GM21619 (cell line): ENCODE measurements around the gene ZNF775.

Experiments used
- ATAC-seq: cut with Tn5 transposase; IDR thresholded peaks from one replicate; pipeline ENCODE4 v1.9.1; 2021; ENCODE audit not compliant: unreplicated experiment

The ZNF775 gene

DNA sequence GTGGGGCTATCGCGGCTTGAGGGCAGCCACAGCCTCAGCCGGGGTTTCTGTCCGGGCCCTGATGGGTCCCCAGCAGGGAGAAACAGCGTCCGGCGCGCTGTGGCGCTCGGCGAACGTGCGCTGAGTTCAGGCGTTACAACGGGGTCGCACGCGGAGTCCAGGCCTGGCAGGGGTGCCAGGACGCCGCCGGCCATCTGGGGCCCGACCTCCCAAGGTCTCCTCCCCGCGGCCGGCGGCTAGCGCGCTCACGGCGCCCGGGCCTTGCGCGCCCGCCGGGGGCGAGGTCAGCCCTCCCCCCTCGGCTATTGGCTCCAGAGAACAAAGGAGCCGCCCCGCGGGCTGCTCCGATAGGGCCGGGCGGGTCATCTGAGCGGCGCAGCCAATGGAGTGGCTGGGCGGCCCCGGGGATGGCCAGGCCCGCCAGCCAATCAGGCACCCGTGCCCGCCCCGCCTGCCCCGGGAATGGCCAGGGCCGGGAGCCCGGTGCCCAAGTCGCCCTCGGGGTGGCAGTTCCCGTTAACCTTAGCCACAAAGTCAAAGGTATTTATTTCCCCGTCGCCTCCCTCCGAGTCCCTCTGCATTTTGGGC, at the start of gene ZNF775:
Gene ZNF775 (plus strand): TSS at position 478 of the 588 bp plus-strand sequence. CDS start 9,141 bp downstream, outside the sequence.
- peak; percentile 68 for ATAC-seq

DNA sequence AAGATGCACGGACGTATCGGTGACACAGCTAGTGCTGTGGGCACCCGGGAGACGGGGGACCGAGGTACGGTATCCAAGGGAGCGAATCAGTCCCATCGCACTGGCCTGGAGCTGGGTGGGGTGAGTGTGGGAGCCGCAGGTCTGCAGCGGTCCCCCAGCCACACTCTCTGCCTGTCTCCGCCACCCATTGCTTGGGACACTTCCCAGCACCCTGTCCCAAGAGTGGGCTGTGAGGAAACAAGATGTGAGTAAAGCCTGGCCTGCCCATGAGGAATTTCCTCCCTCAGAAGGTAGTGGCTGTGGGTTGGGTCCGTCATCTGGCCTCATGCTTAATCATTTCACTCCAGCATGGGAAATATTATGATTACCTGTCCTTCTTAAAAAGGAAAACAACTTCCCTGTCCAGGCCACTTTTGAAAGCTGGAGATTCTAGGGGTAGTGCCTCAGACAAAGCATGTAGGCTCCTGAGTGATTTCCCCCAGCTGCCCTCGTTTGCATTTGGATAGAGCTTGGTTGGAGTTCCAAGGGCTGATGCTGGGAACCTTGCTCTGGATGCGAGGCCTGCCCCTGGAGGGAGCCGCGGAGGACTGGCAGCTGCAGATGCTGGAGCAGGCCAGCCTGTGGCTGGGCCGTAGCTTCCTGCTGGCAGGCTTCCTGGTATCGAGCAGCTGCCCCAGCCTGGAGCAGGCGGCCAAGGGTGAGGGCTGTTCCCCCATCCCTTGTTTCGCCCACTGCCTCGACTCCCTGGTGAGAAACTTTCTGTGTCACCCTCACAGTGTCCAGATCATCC, 49.6 kb upstream of the ZNF775 start:
- ATAC-seq, result no peak

DNA sequence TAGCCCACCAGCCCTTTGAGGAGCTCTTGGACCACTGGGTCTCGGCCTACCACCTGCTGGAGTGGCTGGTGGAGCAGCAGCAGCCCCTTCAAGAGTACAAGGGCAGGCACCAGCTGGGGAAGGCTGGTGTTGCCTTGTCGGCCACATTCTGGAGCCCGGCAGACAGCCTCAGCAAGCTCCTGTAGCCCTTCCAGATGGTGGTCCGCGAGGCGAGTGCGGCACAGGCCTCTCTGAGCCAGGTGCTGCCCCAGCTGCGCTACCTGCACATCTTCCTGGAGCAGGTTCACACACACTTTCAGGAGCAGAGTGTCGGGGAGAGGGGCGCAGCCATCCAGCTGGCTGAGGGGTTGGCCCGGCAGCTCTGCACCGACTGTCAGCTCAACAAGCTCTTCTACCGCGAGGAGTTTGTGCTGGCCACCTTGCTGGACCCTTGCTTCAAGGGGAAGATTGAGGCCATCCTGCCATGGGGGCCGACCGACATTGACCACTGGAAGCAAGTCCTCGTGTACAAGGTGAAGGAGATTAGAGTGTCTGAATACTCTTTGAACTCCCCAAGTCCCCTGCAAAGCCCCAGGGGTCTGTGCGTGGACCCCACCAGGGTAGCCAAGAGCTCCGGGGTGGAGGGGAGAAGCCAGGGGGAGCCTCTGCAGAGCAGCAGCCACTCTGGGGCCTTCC, 48.8 kb upstream of the ZNF775 start:
- no peak for ATAC-seq

DNA sequence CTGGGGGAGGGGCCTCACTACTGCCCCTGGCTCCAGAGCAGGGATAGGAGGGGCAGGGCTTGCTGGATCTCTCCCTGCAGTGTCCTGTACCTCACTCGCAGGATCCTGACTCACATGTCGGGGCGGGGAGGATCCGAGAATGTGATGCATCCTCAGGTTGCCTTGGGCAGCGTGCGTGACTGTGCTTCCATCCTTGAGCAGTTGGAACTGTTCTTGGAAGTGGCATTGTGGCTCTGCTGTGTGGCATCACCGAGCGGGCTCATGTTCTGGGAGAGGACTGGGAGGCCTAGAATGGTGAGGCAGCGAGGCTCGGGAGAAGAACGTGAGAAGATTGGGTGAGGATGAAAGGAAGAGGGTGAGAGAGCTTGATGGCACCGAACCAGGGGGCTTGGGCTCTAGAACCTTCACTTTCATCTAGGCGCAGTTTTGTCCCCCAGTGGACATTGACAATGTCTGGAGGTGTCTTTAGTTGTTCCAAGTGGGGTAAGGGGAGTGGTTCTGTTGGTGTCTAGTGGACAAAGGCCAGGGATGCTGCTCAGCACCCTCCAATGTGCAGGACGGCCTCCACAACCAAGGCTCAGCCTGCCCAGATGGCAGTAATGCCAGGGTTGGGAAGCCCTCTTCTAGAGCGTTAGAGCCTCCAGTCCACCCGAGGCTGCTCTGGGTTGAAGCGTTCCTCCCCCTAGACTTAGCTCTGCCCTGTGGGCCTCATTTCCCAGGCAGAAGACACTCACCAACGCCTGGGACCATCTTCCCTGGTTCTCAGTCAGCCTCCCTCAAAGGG, 46.1 kb upstream of the ZNF775 start:
- no peak for ATAC-seq

DNA sequence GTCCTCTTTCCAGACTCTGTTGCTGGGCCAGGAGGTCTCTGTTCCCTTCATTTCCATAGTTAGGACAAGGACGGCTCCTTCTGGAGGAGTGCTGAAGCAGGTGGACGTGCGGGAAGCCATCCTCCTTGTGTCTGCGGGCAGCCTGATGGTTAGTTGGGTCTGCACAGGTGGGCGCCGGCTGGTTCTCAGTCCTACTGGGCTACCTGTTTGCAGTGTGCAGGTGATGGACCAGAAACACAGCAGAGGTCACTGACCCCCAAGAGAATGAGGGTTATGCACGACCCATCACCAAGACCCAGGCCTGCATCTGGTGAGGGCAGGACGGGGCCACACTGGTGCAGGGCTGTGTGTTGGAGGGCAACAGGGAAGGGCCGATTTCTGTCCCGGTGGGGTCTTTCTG, 45.5 kb upstream of the ZNF775 start:
- ATAC-seq, result no peak

DNA sequence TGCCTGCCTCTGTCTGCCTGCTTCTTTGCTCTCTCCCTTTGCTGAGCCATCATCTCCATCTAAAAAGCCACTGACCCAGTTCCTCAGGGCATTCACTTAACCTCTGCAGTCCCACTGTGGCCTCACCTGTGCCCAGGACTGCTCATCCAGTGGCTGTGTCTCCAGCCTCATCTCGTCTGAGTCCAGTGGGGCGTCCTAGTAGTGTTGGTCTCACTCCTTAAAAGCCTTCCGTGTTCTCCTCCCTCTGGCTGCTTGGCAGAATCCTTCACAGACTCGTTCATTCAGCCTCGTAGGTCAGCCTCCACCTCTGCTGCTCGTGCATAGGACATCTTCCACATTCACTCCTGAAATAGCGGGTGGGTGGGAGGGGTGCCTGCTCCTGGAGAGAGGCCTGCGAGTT, 45.0 kb upstream of the ZNF775 start:
- no peak for ATAC-seq

DNA sequence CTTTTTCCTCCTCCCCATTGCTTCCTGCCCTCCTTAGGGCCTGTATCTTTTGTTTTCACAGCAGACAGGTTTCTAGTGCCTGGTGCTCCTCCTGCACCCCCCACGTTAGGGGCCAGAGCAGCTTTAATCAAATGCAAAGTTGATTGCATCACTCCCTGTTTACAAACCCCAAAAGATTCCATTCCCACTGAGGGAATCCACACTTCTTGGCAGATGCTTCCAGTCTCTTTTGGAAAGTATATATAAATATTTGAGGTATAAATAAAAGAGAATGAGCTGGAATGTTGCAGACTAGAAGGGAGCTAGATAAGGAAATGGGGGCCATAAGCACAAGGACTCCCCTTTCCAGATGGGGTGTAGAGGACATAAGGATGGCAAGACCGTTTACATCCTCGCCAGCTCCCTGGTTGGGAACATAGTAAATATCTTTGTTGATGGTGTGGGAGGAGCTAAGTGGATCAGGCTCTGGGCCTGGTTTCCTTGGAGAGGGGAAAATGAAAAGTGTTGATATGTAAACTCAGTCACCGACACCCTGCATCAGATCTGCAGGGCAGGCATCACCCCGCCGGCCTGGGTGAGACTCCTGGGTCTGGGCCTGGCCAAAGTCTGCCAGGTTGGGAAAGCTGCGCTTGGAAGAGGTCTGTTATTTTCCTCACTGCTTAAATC, 43.9 kb upstream of the ZNF775 start:
- ATAC-seq, result no peak

DNA sequence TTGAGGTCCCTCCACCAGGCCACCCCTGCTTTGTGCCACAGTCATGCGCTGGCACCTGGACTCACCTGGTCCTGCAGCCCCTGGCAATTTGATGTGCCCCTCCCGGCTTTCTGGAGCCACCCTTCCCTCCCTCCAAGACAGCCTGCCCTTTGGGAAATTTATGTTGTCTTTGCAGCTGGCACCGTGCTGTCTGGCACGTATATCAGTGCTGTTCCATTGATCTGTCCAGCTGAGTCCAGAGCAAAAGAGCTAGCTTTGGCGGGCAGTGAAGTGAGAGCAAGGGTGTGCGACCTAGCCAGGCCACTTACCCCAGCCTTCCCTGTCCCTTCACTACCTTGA, 43.4 kb upstream of the ZNF775 start:
- ATAC-seq, result no peak

DNA sequence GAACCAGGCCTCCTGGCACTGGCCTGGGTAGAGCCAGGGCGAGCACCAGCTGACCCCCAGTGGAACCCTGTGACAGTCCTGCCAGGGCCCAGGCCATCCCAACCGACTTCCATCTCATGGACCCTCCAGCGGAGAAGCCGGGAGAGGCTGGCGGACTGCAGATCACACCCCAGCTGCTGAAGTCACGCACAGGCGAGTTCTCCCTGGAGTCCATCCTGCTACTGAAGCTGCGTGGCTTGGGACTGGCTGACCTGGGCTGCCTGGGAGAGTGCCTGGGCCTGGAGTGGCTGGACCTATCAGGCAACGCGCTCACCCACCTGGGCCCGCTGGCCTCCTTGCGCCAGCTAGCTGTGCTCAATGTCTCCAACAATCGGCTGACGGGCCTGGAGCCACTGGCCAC, 42.4 kb upstream of the ZNF775 start:
- no peak for ATAC-seq

DNA sequence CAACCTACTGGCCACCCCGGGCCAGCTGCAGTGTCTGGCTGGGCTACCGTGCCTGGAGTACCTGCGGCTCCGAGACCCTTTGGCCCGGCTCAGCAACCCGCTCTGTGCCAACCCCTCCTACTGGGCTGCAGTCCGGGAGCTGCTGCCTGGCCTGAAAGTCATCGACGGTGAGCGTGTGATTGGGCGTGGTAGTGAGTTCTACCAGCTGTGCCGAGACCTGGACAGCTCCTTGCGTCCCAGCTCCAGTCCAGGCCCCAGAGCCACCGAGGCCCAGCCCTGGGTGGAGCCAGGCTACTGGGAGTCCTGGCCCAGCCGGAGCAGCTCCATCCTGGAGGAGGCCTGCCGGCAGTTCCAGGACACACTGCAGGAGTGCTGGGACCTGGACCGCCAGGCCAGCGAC, 42.0 kb upstream of the ZNF775 start:
- ATAC-seq, result no peak

DNA sequence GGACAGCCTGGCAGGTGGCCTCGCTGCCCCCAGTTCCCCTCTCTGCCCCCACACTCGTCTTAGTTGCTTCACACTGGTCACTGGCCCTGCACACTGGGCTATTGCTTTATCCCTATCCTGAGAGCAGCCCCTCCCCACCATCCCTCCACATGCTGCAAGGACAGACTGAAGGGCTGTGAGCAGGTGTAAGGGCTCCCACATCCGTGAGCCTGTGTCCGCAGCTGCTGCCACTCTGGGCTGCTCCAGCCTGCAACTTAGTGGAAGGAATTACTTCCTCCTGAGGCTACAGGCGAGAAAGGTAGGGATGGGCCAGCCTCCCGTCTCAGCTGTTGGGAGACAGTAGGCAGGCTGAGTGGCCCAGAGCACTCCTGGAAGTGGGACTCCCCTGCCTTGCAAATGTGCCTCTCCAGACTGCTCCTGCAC, 41.5 kb upstream of the ZNF775 start:
- no peak for ATAC-seq

DNA sequence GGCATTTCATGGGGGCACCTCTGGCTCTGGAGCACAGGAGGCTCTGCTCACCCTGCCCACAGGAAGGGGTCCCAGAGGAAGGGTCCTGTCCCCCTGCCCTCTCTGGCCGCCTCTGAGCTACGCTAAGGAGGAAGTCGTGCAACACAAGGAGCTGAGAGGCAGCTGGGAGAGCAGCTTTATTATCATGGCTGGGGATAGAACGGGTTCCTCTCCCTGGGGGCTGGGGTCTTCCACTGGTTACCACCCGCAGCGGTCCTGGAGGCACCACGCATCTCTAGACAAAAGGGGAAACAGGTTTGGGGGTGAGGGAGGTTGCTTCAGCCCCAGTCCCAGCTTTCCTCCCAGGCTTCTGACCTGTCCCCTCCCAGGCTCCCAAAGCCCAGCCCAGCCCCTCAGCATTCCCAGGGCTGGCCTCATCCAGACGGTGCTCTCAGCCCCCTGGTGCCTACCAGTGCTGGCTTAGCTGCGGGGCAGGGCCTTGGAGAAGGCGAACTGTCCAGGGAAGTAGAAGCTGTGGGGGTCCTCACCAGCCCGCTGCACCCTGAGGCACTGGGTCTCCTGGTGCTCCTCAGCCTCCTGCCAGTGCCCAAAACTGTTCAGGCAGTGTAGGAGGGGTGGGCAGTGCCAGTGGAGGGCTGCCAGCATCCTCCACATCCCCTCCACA, 40.8 kb upstream of the ZNF775 start:
- no peak for ATAC-seq

DNA sequence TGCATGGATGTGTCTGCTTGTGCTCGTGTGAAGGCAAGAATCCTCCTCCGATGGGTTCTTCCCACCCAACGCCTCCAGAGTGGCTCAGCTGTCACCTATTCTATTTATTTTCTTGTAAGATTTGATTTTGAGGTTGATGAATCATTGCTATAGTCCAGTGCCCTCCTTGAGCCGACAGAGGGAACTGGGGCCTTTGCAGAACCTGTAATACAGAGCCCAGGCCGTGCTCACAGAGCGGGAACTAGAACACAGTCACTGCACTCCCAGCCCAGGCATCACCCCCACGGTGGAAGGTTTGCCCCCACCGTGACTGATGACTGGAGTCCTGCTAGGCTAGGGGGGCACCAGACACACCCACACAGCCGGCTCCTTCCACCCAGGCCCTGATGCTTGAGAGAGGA, 39.7 kb upstream of the ZNF775 start:
- ATAC-seq, result no peak

DNA sequence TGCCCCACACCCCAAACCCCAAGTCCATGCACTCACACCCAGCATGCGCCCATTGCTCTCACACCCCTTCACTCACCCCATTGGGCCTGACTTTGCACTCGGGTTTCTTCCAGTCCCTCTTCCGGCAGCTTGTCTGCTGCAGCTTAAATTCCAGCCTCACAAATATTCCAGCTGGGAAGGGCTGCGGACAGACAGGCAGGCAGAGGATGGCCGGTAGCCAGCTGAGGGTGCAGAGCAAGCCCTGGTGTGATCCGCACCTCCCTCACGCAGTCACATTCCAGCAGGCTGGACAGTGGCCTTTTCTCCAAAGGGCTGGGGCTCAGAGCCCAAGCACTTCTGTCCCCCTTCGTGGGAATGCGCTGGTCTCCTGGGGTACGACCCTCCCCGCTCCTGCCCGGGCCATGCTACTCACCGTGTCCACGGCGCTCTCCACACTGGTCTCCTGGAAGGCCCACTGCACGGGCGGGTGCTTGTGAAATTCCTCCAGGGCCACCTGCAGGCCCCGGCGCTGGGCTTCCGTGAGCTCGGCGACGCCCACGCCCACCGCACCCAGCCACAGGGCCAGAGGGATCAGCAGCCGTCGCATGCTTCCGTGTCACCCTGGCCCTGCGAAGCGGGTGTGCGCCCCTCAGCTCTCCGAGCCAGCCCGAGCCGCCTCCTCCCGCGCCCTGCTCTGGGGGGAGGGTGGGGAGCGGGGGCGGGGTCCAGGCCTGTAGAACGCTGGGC, 38.9 kb upstream of the ZNF775 start:
- no peak for ATAC-seq

DNA sequence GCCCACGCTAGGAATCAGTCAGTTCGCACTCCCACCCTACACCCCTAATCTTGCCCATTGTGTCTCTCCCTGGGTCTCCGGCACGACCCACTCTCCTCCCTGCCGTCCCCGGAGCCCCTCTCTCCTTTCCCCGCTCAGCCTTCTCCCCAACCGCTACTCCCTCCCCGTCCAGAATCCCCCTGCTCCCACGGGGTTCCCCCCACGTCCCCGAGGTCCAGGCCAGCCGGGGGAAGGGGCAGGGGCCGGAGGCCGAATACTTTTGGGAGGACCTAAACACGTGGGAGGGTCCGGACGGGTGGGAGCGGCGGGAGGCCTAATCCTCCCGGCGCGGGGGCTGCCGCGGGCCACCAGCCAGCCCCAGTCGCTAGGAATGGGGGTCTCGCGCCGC, 38.3 kb upstream of the ZNF775 start:
- no peak for ATAC-seq

DNA sequence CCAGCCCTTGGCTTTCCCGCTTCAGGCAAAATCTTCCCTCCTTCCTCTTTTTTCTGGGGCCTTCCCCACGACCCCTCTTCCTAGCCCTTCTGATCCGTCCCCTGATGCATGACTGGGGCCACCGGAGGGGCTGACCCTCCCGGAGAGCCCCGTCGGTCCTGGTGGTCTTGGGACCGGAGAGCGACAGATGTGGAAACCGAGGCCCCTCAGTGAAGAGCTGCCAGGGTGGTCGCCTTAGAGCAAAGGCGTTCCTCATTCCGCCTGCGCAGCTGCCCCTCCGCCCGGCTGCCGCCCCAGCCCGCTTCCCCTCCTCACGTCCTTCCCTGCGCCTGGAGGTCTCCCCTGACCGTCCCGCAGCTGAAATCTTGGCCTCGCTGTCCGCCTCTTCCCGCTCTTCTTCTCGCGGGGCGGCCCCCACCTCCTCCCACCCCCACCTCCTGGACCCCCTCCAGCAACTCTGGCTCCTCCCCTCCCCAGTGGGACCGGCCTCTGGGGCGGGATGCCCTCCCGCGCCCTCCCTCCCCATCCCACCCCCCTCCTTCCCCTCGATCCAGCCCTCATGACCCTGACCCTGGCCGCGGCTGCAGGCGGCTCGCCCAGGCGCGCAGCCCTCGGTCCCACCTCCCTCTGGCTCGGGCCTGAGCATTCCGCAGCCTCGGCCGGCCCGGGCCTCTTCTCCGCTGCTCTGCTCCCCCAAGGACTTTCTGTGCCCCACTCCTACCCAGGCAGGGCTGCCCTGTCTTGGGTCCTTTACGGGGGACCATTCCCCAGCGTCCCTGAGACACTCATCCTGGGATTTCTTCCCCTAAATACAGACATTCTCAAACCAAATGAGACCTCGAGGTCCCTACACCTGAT, 37.6 kb upstream of the ZNF775 start, which contains the start of gene RARRES2:
Gene RARRES2 (minus strand): TSS at position 367 of the 858 bp plus-strand sequence. CDS start 1,020 bp downstream, outside the sequence.
- ATAC-seq, result no peak

DNA sequence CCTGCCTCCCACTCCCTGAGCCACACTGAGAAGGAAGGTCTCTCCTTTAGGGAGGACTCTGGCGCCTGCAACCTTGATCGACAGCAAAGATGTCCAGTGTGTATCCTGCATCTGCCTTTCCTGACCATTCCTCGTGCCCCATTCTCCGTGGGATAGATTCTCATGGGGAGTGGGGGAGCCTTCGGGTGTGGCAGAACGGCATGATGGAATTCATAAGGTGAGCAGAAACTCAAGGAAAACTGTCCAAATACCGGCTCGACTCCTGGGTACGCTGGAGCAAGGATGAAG, 37.1 kb upstream of the ZNF775 start:
- ATAC-seq, result no peak

DNA sequence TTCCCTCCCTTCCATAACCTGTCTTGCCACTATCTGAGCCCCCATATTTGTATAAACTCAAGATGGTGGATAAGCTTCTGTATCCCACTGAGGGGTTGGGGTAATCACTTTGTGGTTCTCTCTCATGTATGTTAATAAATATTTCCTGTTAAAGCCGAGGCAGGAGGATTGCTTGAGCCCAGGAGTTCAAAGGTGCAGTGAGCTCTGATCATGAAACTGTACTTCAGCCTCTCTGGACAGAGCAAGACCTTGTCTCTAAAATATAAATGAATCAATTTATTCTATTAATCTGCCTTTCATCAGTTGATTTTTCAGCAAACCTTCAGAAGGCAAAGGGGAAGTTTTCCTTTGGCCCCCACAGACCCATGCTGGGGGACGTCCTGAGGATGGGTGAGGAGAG, 35.9 kb upstream of the ZNF775 start:
- ATAC-seq, result no peak

DNA sequence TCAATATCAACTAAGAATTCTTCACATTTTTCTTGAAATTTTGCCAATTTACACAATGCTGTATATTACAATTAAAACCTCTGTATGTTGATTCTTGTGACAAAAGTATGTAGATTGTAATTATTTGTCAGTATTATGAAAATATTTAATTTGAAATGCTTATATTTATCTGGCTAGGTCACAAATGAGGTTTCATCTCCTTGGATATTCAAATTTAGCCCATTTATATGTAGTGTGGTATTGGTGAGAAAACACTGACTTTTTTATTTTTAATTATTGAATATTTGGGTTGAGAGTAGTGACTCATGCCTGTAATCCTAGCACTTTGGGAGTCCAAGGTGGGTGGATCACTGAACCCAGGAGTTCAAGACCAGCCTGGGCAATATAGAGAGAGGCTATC, 34.8 kb upstream of the ZNF775 start:
- no peak for ATAC-seq
